Stomach (tissue), 9 donors: ENCODE data around the gene MBD6. TPM values are rescaled to one million over a fixed set of nuclear protein-coding genes. Genes with fewer than 3 reads are reported as not detected.

ENCODE experiments used
- DNase-seq, 2 donors: peaks; one replicate each; pipeline versions ENCODE4 v3.0.0 to v3.0.0-alpha.2; 2013 to 2019
- H3K27ac ChIP-seq, 5 donors: fragments of 200-600 bp in 4 of 5; sonication (generic) in 4 of 5; one replicate each; pipeline ENCODE4 v1.5.1; 2013 to 2019; ENCODE audit warnings: mild to moderate bottlenecking in 1 of 5, moderate library complexity in 1 of 5
- H3K27me3 ChIP-seq, 3 donors: fragments of 200-600 bp; sonication (generic); one replicate each; pipeline ENCODE4 v1.5.1; 2017 to 2019; ENCODE audit warnings: mixed run types in 1 of 3
- H3K36me3 ChIP-seq, 4 donors: fragments of 200-600 bp; sonication (generic); 1 replicate in 3 of 4; 2 replicates in 1 of 4; pipeline ENCODE4 v1.5.1; 2016 to 2019
- H3K4me1 ChIP-seq, 4 donors: fragments of 200-600 bp; sonication (generic); one replicate each; pipeline ENCODE4 v1.5.1; 2016 to 2019
- H3K4me3 ChIP-seq, 4 donors: fragments of 200-600 bp; sonication (generic) in 3 of 4; one replicate each; pipeline ENCODE4 v1.5.1; 2016 to 2019; ENCODE audit warnings: mild to moderate bottlenecking in 1 of 4
- H3K9me3 ChIP-seq, 4 donors: fragments of 200-600 bp; sonication (generic); one replicate each; pipeline ENCODE4 v1.5.1; 2016 to 2019
- CTCF ChIP-seq, 7 experiments: fragments of 450-650 bp in 4 of 7; fragments of 200-600 bp in 3 of 7; sonication (generic) in 3 of 7; IDR thresholded peaks; one replicate each; pipeline ENCODE4 v1.5.1; 2016 to 2019; ENCODE audit warnings: antibody characterized with exemption in 7 of 7, control low read depth in 2 of 7, mild to moderate bottlenecking in 1 of 7
- EP300 ChIP-seq: sonication (generic); formaldehyde crosslinking; IDR thresholded peaks from one replicate; pipeline ENCODE4 v1.6.1; 2017; ENCODE audit warnings: antibody characterized with exemption
- POLR2A ChIP-seq, 4 donors: fragments of 450-650 bp; IDR thresholded peaks; one replicate each; pipeline ENCODE4 v1.6.1; 2016; ENCODE audit warnings: antibody characterized with exemption in 4 of 4, control low read depth in 2 of 4, mild to moderate bottlenecking in 1 of 4, moderate library complexity in 1 of 4
- POLR2AphosphoS5 ChIP-seq, 3 donors: sonication (generic); formaldehyde crosslinking; IDR thresholded peaks; one replicate each; pipeline ENCODE4 v1.6.1; 2016; ENCODE audit warnings: antibody characterized with exemption in 3 of 3
- WGBS, 5 donors: extraction: QIAGEN DNeasy Blood & Tissue Kit in 3 of 5; methylation state at CpG; one replicate each; pipeline versions ENCODE4 v1.1.5 to v1.1.7; 2013 to 2018; 5-methylcytosine and 5-hydroxymethylcytosine counted together
- intact Hi-C: fragments of 100-400 bp; cut with DNase I; formaldehyde crosslinking; loops from one replicate; pipeline ENCODE4 v1.15.1; 2023; ENCODE audit warnings: low total_unique reads
- polyA plus RNA-seq, 3 donors: library from polyadenylated mRNA; stranded (reverse); fragments of 200-250 nt; gene quantifications; one replicate each; pipeline ENCODE4 v1.2.3, GENCODE V29; 2013
- total RNA-seq, 5 donors: library from RNA; depleted of rRNA; stranded (reverse); fragments of >200 nt; gene quantifications; one replicate each; pipeline versions ENCODE4 v1.1.0 to v1.2.3, GENCODE V29; 2014 to 2016
- donor health status: healthy with polysubstance abuse.
- donor health status: Bipolar disorder and iron deficiency.
- donor health status: healthy.

Gene MBD6
- total and polyA plus RNA-seq, 8 donors, result 4.8 to 129 (median 29.8) TPM

- Histone ChIP-seq H3K36me3 (no peaks in the 10 kb centered on the region), H3K9me3 (no peaks in the 10 kb centered on the region), H3K27ac (no peak overlapping the region), H3K27me3 (peaks cover 0 to 50% (median 16%) of the 10 kb centered on the region in 3 donors), H3K4me1 (peaks cover 0 to 1% (median under 1%) of the 10 kb centered on the region in 4 donors), H3K4me3 (no peak overlapping the region)
- TF ChIP-seq POLR2A (IDR thresholded peaks at IDR 0.05) (no peak), CTCF (IDR thresholded peaks at IDR 0.05) (no peak), EP300 (no peak), POLR2AphosphoS5 (IDR thresholded peaks at IDR 0.05) (no peak)
- intact Hi-C loops, result no loop called here
- DNase-seq, result no peak
- 69 to 78% (median 76%) methylated on average over 1 of the region's 1 CpG for WGBS, 5 donors
Observed at GRCh38 chr12:57481671-57482070, 41.0 kb upstream of the MBD6 start.

- Histone ChIP-seq H3K4me3 (no peak overlapping the region), H3K27ac (no peak overlapping the region), H3K9me3 (no peaks in the 10 kb centered on the region), H3K27me3 (peaks cover 0 to 32% (median 0%) of the 10 kb centered on the region in 3 donors), H3K36me3 (no peaks in the 10 kb centered on the region), H3K4me1 (peaks cover 2 to 11% (median 8%) of the 10 kb centered on the region in 4 donors)
- DNase-seq, result no peak
- 52 to 68% (median 57%) methylated on average over 5 of the region's 5 CpGs for WGBS, 5 donors
- intact Hi-C loops, result no loop called here
- no peak for TF ChIP-seq POLR2AphosphoS5 (IDR thresholded peaks at IDR 0.05)
- TF ChIP-seq POLR2A (IDR thresholded peaks at IDR 0.05), result no peak
- TF ChIP-seq CTCF (IDR thresholded peaks at IDR 0.05), result no peak
- TF ChIP-seq EP300, result no peak
Observed at GRCh38 chr12:57483466-57483865, 39.2 kb upstream of the MBD6 start.

GRCh38 chr12:57485695-57486094 is 36.9 kb upstream of the MBD6 start:
- TF ChIP-seq EP300 (no peak), CTCF (IDR thresholded peaks at IDR 0.05) (no peak), POLR2A (IDR thresholded peaks at IDR 0.05) (no peak), POLR2AphosphoS5 (IDR thresholded peaks at IDR 0.05) (no peak)
- no peak for DNase-seq

GRCh38 chr12:57487055-57487596 is 35.5 kb upstream of the MBD6 start:
- peaks cover 20 to 32% (median 30%) of the 10 kb centered on the region in 4 donors for H3K36me3 ChIP-seq
- H3K27me3 ChIP-seq, result peaks cover 0 to 11% (median 0%) of the 10 kb centered on the region in 3 donors
- 86 to 88% (median 87%) methylated on average over 26 to 27 of the region's 27 CpGs for WGBS, 5 donors
- peaks cover 12 to 29% (median 23%) of the 10 kb centered on the region in 4 donors for H3K4me1 ChIP-seq
- TF ChIP-seq CTCF (IDR thresholded peaks at IDR 0.05), result no peak
- TF ChIP-seq POLR2AphosphoS5 (IDR thresholded peaks at IDR 0.05), result no peak
- no peak for TF ChIP-seq EP300
- no peak for TF ChIP-seq POLR2A (IDR thresholded peaks at IDR 0.05)
- peak overlapping the region in 4 of 5 donors; percentile 87 to 93 (median 90) for H3K27ac ChIP-seq
- H3K9me3 ChIP-seq, result no peaks in the 10 kb centered on the region
- no peak for DNase-seq
- intact Hi-C loops, result no loop called here
- H3K4me3 ChIP-seq, result peak overlapping the region; percentile 91 to 99 (median 95)

More at GRCh38 chr12:57485695-57486094, 36.9 kb upstream of the MBD6 start:
- no peak overlapping the region for H3K4me3 ChIP-seq
- intact Hi-C loops, result no loop called here
- H3K4me1 ChIP-seq, result peaks cover 12 to 29% (median 23%) of the 10 kb centered on the region in 4 donors
- no peaks in the 10 kb centered on the region for H3K9me3 ChIP-seq
- no peak overlapping the region for H3K27ac ChIP-seq
- peaks cover 7 to 18% (median 16%) of the 10 kb centered on the region in 4 donors for H3K36me3 ChIP-seq
- peaks cover 0 to 20% (median 0%) of the 10 kb centered on the region in 3 donors for H3K27me3 ChIP-seq
